ENCODE measurements around the gene CIITA. TPM values are rescaled to one million over a fixed set of nuclear protein-coding genes. Genes with fewer than 3 reads are reported as not detected.

Gene CIITA
- total and polyA plus RNA-seq, 10 of the 15 experiments (the other 5 are each of a cell fraction or from before 2014, with no cell fraction given) = 11.5 to 145 (median 49.7) TPM

- TF ChIP-seq ZBTB40 (IDR thresholded peaks at IDR 0.05; ENCODE audit: borderline replicate concordance) = no peak
- no peak; the same call in 1 of the 2 replicates for TF ChIP-seq IRF5 (IDR thresholded peaks at IDR 0.05; ENCODE audit: borderline replicate concordance)
- TF ChIP-seq SMC3 (IDR thresholded peaks at IDR 0.05; ENCODE audit: borderline replicate concordance, low read length) = 0 out of 2 replicates have a peak, but pooled peaks have one; percentile 11
- TF ChIP-seq ASH2L (IDR thresholded peaks at IDR 0.05; ENCODE audit: borderline replicate concordance, low read depth) = no peak
- TF ChIP-seq BACH1 (IDR thresholded peaks at IDR 0.05; ENCODE audit: borderline replicate concordance) = peak; percentile 58; the same call in 1 of the 2 replicates
- TF ChIP-seq MLLT1 (IDR thresholded peaks at IDR 0.05) = peak; percentile 71
- no peak for TF ChIP-seq WRNIP1 (IDR thresholded peaks at IDR 0.05; ENCODE audit: borderline replicate concordance, low read depth, low read length)
- TF ChIP-seq CHD1 (IDR thresholded peaks at IDR 0.05; ENCODE audit: low read depth, low read length) = no peak; the same call in 1 of the 2 replicates
- TF ChIP-seq ESRRA (IDR thresholded peaks at IDR 0.05; ENCODE audit: low read length) = no peak
- peak; percentile 99 for TF ChIP-seq IKZF1 (conservative IDR thresholded peaks at IDR 0.05)
- peak; percentile 61 for TF ChIP-seq MXI1 (IDR thresholded peaks at IDR 0.05; ENCODE audit: low read depth, low read length)
- no peak for TF ChIP-seq RAD21 (IDR thresholded peaks at IDR 0.05; ENCODE audit: insufficient read depth, low read depth, low read length)
- peak; percentile 87 for TF ChIP-seq CREB1 (IDR thresholded peaks at IDR 0.05; ENCODE audit: low read depth)
- TF ChIP-seq BMI1 (IDR thresholded peaks at IDR 0.05; ENCODE audit: borderline replicate concordance) = peak; percentile 92
- peak; percentile 71 for TF ChIP-seq CUX1 (IDR thresholded peaks at IDR 0.05; ENCODE audit: insufficient replicate concordance, low read depth, low read length)
Measured at GRCh38 chr16:10965440-10966061, 88.5 kb downstream of the CIITA start (continued).
